Measurements from ENCODE around the gene ADARB1.
A peak's percentile ranks its signal among the peaks of the same experiment; 100 is the strongest.

The ADARB1 gene

DNA sequence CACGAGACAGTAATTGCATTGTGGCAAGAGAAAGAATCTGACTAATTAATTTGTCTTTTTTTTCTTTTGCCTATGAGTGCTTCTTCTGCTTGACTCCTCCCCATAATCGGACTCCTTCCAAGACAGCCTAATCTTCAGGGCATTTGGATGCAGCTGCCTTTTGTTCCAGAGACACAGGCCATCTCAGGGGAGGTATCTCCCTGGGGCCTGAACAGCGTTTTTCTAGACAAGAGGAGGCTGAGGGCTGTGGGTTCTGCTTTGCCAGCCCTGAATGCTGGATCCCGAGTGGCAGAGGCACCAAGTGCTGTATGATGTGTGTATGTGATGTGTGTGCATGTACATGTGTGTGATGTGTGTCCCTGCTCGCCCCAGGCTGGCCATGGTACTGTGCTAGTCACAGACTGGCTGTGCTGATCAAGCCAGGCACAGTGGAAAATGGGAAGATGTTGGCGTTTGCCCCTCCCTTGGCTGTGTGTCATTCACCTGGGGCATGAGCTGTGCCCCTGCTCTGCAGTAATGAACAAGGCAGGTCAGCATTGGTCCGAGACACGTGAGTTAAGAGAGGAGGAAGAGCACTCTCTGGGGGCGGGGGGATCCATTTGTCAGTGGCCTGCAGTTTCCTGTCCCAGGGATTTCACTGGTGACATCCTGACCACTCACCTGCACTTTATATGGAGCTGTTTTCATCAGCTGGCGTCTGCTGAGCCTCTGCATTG, 77.2 kb downstream of the ADARB1 start:
- no peak for DNase-seq (ENCODE audit: low read depth)

DNA sequence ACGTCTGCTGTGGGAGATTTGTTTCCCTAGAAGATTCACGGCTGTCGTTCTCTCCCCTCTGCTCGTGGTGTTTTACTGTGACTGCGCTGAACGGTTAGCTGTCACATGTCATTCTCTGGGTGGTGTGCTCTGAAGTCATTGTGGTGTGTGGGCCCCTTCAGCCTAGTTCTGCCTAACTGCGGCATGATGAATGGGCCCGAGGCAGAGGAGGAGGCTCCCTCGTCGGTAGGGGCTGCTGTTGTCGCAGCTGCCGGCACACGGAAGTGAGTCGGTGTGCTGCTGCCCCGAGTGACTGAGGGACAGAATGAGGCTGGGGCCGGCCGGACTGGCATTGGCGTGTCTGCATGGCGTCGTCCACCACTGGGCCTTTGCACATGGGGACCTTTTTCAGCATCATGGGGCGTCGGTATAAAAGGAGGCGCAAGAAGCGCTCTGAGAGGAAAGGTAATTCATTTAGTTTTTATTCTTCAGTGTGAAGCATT, 77.9 kb downstream of the ADARB1 start:
- DNase-seq (ENCODE audit: low read depth), result no peak

DNA sequence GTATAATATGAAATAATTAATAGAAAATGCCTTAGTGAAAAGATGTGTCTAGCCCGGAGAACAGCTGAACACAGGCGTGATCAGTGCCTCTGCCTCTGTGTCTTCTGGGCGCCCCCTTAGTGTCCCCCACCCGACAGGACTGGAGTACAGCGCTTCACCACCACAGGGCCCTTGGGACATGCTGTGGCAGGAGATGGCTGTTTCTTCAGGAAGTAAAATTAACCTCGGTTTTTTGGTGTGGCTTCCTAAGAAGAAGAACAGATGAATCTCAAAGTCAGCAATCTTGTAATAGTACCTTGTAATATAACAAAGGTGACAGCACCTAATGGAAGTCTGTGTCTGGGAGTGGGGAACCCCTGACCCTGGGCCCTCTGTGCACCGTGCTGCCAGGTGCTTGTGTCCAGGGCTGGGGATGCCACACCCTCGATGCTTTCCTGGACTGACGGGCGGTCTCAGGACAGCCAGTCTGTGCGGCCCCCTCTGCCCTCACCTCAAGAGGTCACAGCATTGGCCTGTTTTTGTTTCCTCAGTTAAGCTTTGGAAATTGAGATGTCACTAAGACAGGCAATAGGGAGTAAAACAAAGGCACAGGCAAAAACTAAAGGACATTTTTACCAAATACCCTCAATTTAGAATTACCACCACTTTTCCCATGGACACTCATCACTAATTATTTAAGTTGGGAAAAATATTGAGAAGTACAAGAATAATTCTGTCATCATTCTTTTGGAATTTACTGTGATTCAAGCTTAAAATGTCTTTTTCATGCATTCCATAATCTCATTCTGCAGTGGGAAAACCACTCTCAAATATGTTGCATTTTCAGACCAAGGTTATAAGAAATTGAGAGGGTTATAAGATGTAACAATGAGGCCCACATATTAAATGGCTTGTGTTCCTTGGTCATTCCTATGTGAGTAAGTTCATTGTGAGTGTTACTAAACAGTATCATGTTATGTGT, 79.3 kb downstream of the ADARB1 start:
- DNase-seq (ENCODE audit: low read depth), result peak; percentile 61

DNA sequence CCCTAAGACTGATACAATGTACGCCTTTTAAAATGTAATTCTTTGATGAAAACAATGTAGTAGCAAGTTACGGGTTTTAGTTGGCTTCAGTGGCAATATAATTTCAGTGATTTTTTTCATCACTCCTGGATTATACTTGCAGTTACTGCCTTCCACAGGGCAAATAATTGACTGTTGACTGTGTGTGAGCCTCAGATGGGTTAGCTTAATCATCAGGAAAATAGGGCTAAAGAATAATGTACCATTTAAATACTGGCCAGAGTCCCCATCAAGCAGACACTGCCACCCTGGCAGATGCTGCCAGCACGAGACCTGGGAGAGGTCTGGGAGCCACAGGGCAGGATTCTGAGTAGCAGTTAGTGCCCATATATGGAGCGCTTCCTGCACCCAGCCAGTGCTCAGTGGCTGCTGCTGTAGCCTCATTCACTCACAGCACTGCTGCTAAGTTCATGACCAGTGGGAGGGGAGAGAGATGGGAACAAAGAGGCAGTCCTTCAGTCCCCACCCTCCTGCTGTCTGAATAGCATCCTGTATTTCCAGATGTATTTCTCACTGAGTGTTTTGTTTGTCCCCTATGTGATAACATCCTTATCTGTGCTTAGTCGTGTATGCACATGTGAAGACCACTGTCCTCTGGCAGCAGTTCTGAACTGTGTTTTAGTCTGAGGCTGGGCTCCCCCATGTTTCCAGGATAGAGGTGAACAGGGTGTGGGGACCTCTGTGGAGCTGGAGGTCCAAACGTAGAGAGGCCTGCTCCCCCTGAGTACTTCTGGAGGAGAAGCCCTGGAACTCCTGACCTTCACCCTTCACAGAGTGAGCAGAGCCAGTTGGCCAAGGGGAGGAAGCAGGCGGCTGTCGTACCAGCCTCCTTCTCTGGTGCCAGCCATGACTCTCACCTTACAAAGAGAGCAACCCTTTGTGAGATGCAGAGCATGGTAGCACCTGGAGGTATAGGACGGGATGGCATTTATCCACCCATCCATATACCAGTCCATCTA, 80.4 kb downstream of the ADARB1 start:
- peak; percentile 55 for DNase-seq (ENCODE audit: low read depth)

DNA sequence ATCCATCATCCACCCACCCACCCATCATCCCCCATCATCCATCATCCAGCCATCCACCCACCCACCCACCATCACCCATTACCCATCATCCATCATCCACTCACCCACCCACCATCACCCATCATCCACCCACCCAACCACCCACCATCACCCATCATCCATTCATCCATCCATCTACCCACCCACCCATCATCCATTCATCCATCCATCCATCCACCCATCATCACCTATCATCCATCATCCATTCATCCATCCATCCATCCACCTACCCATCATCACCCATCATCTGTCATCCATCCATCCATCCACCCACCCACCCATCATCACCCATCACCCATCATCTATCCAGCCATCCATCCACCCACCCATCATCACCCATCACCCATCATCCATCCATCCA, 81.5 kb downstream of the ADARB1 start:
- no peak for DNase-seq (ENCODE audit: low read depth)

DNA sequence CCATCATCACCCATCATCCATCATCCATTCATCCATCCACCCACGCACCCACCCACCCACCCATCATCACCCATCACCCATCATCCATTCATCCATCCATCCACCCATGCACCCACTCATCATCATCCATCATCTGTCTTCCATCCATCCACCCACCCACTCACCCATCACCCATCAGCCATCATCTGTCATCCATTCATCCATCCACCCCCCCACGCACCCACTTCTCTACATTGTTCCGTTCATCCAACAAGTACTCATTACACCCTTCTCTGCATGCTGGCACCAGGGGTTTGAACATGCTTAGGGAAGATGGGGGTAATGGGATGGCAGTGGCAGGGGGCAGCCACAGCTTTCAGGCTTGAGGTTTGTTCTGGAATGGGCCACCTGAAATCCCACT, 82.1 kb downstream of the ADARB1 start:
- DNase-seq (ENCODE audit: low read depth), result no peak

DNA sequence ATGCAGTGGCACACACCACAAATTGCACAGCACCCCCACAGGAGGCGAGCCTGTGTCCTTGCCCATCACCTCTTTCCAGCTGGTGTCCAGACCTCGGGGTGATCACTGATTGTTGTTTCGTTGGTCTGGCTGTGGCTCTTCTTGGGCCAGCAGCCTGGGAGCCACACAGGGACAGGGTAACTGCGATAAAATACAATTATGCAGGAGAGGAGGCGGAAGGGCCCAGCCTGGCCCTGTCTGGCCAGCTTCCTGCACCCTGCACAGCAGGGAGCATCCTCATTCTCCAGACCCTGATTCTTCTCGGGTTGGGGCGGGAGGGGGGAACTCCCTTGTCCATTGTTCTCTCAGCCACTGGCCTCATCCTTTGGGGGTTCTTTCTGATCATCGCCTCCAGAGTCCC, 83.6 kb downstream of the ADARB1 start:
- no peak for DNase-seq (ENCODE audit: low read depth)

DNA sequence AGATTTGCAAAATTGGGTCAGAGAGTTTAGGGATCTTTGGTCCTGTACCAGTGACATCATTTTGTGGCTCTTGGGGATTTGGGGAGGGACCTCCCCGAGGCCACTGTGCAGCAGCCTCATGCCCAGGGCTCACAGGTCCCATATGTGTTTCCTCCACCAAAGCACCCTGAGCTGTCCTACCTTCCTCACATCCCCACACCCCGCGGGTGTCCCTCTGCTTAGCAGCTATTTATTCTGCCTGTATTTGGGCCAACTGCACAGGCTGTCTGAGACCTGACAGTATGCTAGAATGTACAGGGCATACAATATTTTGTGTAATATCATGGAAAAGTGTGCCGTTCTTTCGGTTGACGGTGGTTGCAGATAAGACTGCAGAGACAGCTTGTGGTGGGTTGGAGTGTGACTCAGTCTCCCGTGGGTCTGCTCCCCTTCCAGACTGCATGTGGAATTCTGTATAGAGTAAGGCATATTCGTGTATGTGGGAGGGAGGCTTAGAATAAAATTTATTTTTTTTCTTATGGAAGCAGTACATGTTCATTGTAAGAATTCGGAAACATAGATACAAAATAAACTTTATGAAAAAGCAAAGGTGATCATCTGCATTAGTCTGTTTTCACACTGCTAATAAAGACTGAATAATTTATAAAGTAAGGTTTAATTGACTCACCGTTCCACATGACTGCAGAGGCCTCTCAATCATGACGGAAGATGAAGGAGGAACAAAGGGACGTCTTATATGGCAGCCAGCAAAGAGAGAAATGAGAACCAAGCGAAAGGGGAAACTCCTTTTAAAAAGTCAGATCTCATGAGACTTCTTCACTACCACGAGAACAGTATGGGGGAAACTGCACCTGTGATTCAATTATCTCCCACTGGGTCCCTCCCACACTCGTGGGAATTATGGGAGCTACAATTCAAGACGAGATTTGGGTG, 84.4 kb downstream of the ADARB1 start:
- DNase-seq (ENCODE audit: low read depth), result no peak

DNA sequence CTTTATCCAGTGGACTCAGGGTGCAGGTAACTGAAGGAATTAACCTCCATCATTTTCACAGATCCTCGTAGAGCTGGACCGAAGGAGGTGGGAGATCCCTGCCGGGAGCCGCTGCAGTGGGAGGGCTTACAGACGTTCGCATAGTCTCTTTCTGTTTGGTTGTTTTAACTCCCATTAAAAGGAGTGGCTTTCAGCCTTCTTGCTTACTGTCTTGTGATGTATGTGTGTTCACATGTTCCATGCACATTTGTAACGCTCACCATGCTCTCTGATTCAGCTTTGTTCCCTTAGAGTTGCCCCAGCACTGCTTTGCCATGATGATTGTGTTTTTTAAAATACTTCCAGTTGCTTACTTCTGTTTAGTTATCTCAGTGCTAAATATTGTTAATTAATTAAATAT, 85.8 kb downstream of the ADARB1 start:
- no peak for DNase-seq (ENCODE audit: low read depth)

DNA sequence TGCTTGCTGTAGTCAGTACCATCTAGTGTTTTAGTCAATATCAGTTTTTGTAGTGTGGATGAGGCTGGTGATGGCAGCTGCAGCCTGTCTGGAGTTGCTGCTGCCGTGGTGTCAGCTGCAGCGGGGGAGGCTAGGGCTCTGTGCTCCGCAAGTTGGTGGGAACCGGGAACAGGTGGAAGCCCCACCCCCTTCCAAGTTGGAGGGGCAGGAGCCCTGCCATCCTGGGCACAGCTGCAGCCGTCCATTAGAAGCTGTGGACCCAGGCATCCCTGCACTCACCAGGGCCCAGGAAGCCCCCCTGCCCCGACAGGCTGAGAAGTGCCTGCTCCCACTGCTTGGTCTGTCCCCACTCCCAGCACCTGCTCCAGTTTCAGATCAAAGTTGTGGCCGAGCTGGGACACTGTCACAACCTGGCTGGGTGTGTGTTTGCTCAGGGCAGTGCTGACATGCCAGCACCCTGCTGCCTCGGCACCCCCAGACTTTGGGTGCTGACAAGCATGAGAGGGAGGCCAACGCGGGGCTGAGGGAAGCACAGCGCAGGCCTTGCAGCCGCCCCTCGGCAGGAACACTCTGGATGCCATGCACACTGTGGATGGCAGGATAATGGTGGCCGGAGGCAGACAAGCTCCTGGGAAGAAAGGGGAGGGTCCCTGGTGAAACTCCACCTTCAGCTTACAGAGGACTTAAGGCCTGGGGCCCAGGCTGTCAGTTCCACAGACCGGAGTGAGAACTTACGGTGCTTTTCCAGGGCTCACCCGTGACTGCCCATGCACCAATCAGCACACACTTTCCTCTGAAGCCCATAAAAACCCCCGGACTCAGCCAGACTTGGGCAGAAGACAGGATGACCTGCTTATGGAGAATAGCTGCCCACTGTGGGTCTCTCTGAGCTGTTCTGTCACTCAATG, 86.9 kb downstream of the ADARB1 start:
- no peak for DNase-seq (ENCODE audit: low read depth)

DNA sequence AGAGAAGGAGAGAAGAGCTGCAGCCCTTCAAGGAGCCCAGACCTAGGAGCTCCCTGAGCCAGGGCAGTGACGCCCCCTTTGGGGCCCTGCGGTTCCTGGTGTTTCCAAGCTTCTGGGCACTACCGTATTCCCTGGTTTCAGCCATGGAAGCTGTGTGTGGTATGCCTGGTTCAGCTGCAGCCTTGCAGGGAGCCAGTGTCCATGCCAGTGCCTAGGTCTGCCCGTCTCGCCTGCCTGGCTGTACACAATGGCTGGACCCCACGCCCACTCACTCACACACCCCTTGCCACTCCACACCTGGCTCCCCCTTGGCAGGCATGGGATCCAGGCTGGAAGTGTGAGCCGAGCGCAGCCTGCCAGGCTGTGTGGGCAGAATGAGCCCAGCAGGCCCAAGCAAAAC, 87.7 kb downstream of the ADARB1 start:
- no peak for DNase-seq (ENCODE audit: low read depth)

DNA sequence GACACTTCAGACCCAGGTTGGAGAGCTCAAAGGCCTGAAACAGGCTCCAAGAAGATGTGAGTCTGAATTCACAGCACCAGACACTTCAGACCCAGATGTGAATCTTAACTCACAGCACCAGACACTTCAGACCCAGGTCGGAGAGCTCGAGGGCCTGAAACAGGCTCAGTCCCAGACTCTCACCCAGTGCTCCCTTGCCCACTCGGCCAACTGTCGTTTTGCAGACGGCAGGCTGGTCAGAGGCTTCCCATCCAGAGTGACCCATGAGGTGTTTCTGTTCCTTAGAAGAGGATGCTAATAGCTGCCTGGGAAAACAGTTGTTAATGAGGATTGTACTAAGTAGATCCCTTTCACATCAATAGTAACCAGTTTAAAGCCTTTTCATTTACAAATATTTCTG, 88.4 kb downstream of the ADARB1 start:
- no peak for DNase-seq (ENCODE audit: low read depth)

DNA sequence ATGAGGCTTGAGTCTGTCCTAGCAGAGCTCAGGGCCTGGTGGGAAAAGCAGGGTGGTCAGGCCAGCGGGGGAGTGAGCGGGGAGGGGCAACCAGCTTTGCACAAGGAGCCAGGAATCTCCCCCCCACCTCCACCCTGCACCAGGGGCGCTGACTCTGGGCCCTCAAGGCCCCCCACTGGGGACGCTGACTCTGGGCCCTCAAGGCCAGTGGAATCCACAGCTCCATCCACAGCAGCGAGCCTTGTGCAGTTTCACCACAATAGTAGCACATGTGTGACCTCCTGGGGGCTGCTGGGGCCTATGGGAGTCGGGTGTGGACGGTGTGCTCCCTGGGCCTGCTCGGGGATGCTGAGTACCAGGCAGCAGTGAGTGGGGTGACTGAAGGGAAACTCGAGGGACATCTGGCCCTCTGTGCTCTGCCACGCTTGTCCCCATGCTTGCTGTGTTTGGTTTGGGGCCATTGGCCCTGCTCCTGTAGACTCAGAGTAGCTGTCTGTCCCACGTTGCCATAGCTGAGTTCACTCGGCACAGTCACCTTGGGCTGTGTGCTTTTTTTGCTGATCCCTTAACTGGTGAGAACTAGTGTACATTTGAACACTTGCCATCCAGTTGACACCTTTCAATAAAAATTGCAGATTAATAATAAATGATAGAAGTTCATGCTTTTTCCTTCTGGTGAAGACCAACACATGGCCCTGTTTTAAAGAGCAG, 89.2 kb downstream of the ADARB1 start:
- DNase-seq (ENCODE audit: low read depth), result no peak

DNA sequence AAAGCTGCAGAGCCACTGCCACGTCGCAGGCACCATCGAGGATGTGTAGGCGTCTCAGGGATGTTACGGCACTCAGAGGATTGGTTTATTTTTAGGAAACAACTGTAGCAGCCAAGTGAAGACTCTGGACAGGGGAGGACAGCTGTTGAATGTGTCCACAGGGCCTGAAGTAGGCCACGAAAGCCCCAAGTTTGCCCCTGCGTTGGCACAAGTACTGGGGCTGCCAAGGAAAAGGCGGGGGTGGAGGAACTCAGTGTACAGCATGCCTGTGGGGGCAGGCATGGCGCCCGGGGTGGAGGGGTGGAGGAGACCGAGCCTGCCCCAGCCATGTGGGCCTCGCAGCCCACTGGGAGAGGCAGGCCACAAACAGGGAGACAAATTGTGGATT, 89.7 kb downstream of the ADARB1 start:
- no peak for DNase-seq (ENCODE audit: low read depth)

DNA sequence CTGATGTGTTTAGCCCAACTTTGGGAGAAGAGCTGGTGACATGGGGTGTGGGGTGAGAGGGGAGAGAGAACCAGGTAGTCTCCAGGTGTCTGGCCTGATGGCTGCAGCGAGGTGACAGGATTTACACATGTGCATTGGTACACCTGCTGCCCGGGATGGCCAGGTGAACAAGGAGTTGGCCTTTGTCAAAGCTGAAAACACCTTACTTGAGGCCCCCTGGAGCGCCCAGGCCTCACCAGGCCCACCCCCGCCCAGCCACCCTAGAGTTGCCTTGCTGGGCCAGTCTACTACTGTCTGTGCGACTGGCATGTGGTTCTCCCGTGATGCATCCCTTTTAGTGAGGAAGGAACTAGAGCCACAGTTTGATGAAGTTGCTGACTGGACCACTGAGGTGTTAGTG, 90.5 kb downstream of the ADARB1 start:
- DNase-seq (ENCODE audit: low read depth), result no peak

DNA sequence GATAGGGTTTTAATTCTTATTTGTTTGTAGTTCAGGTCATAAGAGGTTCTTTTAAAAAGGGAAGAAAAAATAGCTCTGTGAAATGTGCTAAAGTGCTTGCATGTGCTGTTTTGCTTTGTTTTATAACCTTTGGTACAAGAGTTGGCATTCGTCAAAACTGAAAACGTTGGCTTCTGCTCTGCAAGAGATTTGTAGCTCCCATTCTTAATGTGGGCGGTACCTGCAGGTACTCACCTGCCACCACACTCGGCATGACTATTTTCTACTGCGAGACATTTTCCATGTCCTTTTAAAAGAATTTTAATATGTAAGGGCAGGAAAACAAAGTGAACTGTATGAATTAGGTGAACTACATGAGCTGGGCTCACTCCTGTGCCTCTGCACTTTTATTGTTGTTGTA, 92.6 kb downstream of the ADARB1 start:
- DNase-seq (ENCODE audit: low read depth), result no peak

DNA sequence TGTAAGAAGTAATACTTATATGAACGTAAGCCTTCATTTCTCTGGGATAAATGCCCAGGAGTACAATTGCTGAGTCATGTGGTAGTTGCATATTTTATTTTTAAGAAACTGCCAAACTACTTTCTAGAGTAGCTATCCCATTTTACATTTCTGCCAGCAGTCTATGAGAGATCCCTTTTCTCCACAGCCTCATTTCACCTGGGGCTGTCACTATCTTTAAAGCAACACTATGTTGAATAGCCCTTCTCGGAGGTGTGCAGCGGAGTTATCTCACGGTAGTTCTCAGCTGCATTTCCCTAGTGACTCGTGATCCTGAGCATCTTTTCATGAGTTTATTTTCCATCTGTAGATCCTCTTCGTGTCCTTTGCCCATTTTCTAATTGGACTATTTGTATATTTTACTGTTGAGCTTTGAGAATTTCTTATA, 93.4 kb downstream of the ADARB1 start:
- no peak for DNase-seq (ENCODE audit: low read depth)

DNA sequence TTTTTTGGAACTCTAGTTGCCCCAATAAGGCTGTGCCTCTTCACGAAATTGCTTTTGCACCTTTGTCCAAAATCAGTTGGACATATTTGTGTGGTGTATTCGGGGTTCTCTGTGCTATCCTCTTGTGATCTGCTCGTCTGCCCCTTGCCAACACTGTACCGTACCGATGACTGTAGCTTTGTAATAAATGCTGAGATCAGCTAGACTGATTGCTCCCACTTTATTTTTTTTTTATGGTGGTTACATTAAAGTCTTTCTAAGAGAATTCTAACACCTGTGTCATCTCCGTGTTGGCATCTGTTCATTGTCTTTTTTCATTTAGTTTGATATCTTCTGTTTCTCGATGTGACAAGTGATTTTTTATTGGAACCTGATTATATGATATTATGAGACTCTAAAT, 94.1 kb downstream of the ADARB1 start:
- no peak for DNase-seq (ENCODE audit: low read depth)

DNA sequence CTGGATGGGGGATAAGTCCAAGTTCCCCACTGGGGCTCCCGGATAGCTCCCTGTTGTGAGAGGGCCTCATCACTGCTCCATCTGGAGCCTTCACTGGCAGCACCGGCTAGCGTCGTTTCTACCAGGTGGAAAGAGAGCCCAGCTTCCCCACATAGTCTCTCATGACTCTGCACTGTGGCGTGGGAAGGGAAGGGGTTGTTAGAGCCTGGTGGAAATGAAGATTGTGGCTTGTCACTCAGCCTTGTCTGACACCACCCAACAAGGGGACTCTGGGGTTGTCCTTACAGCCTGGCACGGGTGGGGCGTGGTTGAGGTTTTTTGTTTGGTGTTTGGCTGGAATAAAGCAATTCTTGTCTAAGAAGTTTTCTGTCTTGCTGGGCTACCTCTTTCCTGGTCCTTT, 94.6 kb downstream of the ADARB1 start:
- DNase-seq (ENCODE audit: low read depth), result no peak
